H1 (cell line): ENCODE measurements around the gene TMEM120A. TPM values are rescaled to one million over a fixed set of nuclear protein-coding genes. Genes with fewer than 3 reads are reported as not detected.

ENCODE experiments used
- CTCF ChIA-PET: fragments of 300-600 bp; sonication (Branson Sonifier 250); formaldehyde crosslinking; loops from one replicate; lab custom pipeline; 2021; ENCODE audit not compliant: partially characterized antibody; lab: Charles Lee
- POLR2A ChIA-PET: fragments of 300-600 bp; sonication (Branson Sonifier 250); formaldehyde crosslinking; loops from one replicate; lab custom pipeline; 2021; ENCODE audit warnings: inconsistent platforms; ENCODE audit not compliant: partially characterized antibody; lab: Charles Lee
- DNase-seq, 2 experiments: peaks; one replicate each; pipeline versions ENCODE4 v3.0.0 to v3.0.0-alpha.2; 2010 to 2022; ENCODE audit warnings: low spot score in 2 of 2, low read depth in 1 of 2, mixed read lengths in 1 of 2
- FAIRE-seq: peaks from 2 replicates; lab custom pipeline; 2011; peaks lifted over from hg19 to GRCh38; lab: Jason Lieb, UNC
- H2AFZ ChIP-seq: 2 replicates; pipeline ENCODE4 v1.8.1; 2012; ENCODE audit warnings: low read length, inconsistent platforms
- H2AK5ac ChIP-seq: 2 replicates; pipeline ENCODE4 v1.6.1; 2013; ENCODE audit warnings: low read depth, low read length
- H2BK120ac ChIP-seq: replicated peaks from 2 replicates; pipeline ENCODE3; 2013; ENCODE audit warnings: low read depth, low read length, inconsistent platforms
- H2BK12ac ChIP-seq: 2 replicates; pipeline ENCODE4 v1.6.1; 2013; ENCODE audit warnings: low read depth, low read length
- H2BK15ac ChIP-seq: 2 replicates; pipeline ENCODE4 v1.6.1; 2013; ENCODE audit warnings: low read length
- H2BK20ac ChIP-seq: 2 replicates; pipeline ENCODE4 v1.6.1; 2013; ENCODE audit warnings: low read length
- H2BK5ac ChIP-seq: 2 replicates; pipeline ENCODE4 v1.6.1; 2013; ENCODE audit warnings: low read depth, low read length
- H3K14ac ChIP-seq: 2 replicates; pipeline ENCODE4 v1.6.1; 2013; ENCODE audit warnings: inconsistent platforms; ENCODE audit not compliant: insufficient read length
- H3K18ac ChIP-seq: 2 replicates; pipeline ENCODE4 v1.6.1; 2013; ENCODE audit warnings: low read length; ENCODE audit errors: extremely low read depth
- H3K23ac ChIP-seq: 2 replicates; pipeline ENCODE4 v1.6.1; 2013; ENCODE audit warnings: inconsistent platforms; ENCODE audit not compliant: insufficient read length
- H3K23me2 ChIP-seq: 2 replicates; pipeline ENCODE4 v1.6.1; 2013; ENCODE audit warnings: low read depth, low read length
- H3K27ac ChIP-seq: 2 replicates; pipeline ENCODE4 v1.6.1; 2011; ENCODE audit warnings: low read depth, low read length, inconsistent platforms
- H3K27me3 ChIP-seq, 4 experiments: replicated peaks in 1 of 4; 1 replicate in 1 of 4; 2 replicates in 3 of 4; pipeline versions ENCODE4 v1.6.1 to v1.8.1; 2011 to 2013; ENCODE audit warnings: low read length in 3 of 4, mild to moderate bottlenecking in 3 of 4, inconsistent platforms in 2 of 4, mixed read lengths in 2 of 4, moderate library complexity in 1 of 4; ENCODE audit not compliant: control insufficient read depth in 3 of 4, insufficient read depth in 3 of 4; ENCODE audit errors: extremely low read depth in 1 of 4
- H3K36me3 ChIP-seq, 4 experiments: 2 replicates each; pipeline versions ENCODE4 v1.6.1 to v1.8.1; 2011 to 2013; ENCODE audit warnings: mild to moderate bottlenecking in 4 of 4, low read length in 3 of 4, moderate library complexity in 2 of 4, control low read depth in 1 of 4, inconsistent platforms in 1 of 4; ENCODE audit not compliant: insufficient read depth in 4 of 4, control insufficient read depth in 2 of 4
- H3K4ac ChIP-seq: replicated peaks from 2 replicates; pipeline ENCODE3; 2013; ENCODE audit warnings: low read length, low read depth, mixed read lengths, inconsistent platforms; ENCODE audit not compliant: insufficient read length
- H3K4me1 ChIP-seq, 4 experiments: replicated peaks in 1 of 4; 1 replicate in 1 of 4; 2 replicates in 3 of 4; pipeline versions ENCODE4 v1.6.1 to v1.8.1; 2011 to 2013; ENCODE audit warnings: low read length in 3 of 4, inconsistent platforms in 2 of 4, mixed read lengths in 1 of 4; ENCODE audit not compliant: insufficient read depth in 4 of 4, control insufficient read depth in 3 of 4
- H3K4me2 ChIP-seq, 2 experiments: 2 replicates each; pipeline versions ENCODE4 v1.6.1 to v1.8.1; 2011 to 2013; ENCODE audit warnings: low read depth in 2 of 2, low read length in 2 of 2, control low read depth in 1 of 2, inconsistent platforms in 1 of 2, mild to moderate bottlenecking in 1 of 2; ENCODE audit not compliant: insufficient read depth in 1 of 2
- H3K4me3 ChIP-seq, 4 experiments: fragments of 200-600, 300-600 bp in 1 of 4; sonication (generic), shearing (Covaris generic), sonication (Bioruptor Twin) in 1 of 4; 2 replicates each; pipeline versions ENCODE4 v1.5.1 to v1.8.1; 2011 to 2016; ENCODE audit warnings: low read length in 4 of 4, low read depth in 3 of 4, control low read depth in 2 of 4, inconsistent platforms in 2 of 4, mild to moderate bottlenecking in 2 of 4, mixed read lengths in 1 of 4, moderate library complexity in 1 of 4; ENCODE audit not compliant: insufficient read depth in 2 of 4; ENCODE audit errors: extremely low read depth in 1 of 4
- H3K56ac ChIP-seq: replicated peaks from 2 replicates; pipeline ENCODE3; 2013; ENCODE audit warnings: low read depth, mild to moderate bottlenecking, mixed read lengths, low read length, inconsistent platforms; ENCODE audit not compliant: insufficient read length
- H3K79me1 ChIP-seq: 2 replicates; pipeline ENCODE4 v1.6.1; 2013; ENCODE audit warnings: low read depth, low read length, control low read depth
- H3K79me2 ChIP-seq, 2 experiments: 2 replicates each; pipeline versions ENCODE4 v1.6.1 to v1.8.1; 2012 to 2013; ENCODE audit warnings: low read length in 2 of 2, mild to moderate bottlenecking in 2 of 2, inconsistent platforms in 1 of 2; ENCODE audit not compliant: insufficient read depth in 2 of 2, control insufficient read depth in 1 of 2
- H3K9ac ChIP-seq, 4 experiments: replicated peaks in 1 of 4; 1 replicate in 1 of 4; 2 replicates in 3 of 4; pipeline versions ENCODE4 v1.6.1 to v1.8.1; 2011 to 2013; ENCODE audit warnings: low read depth in 3 of 4, low read length in 3 of 4, control low read depth in 2 of 4, mild to moderate bottlenecking in 2 of 4, moderate library complexity in 2 of 4, inconsistent platforms in 1 of 4; ENCODE audit errors: extremely low read depth in 1 of 4
- H3K9me3 ChIP-seq, 2 experiments: 2 replicates each; pipeline versions ENCODE4 v1.6.1 to v1.8.1; 2012 to 2013; ENCODE audit warnings: mild to moderate bottlenecking in 2 of 2, moderate library complexity in 2 of 2, control low read depth in 1 of 2, inconsistent platforms in 1 of 2, low read depth in 1 of 2, low read length in 1 of 2, mixed read lengths in 1 of 2; ENCODE audit not compliant: insufficient read depth in 2 of 2
- H4K20me1 ChIP-seq, 2 experiments: replicated peaks in 1 of 2; 2 replicates each; pipeline versions ENCODE3 to v1.8.1; 2011 to 2013; ENCODE audit warnings: inconsistent platforms in 2 of 2, low read length in 2 of 2, mild to moderate bottlenecking in 1 of 2; ENCODE audit not compliant: insufficient read depth in 2 of 2, control insufficient read depth in 1 of 2
- H4K5ac ChIP-seq: 2 replicates; pipeline ENCODE4 v1.6.1; 2013; ENCODE audit warnings: low read length, low read depth, mixed read lengths, inconsistent platforms; ENCODE audit not compliant: insufficient read length
- H4K8ac ChIP-seq: 2 replicates; pipeline ENCODE4 v1.8.0; 2013; ENCODE audit warnings: mild to moderate bottlenecking, moderate library complexity, low read length, inconsistent platforms; ENCODE audit not compliant: insufficient read depth; ENCODE audit errors: extremely low read depth
- H4K91ac ChIP-seq: replicated peaks from 2 replicates; pipeline ENCODE3; 2013; ENCODE audit warnings: low read length, mixed read lengths, inconsistent platforms; ENCODE audit not compliant: insufficient read length
- SUZ12 ChIP-seq: fragments of 200-600 bp; sonication (generic); IDR thresholded peaks from 2 replicates; pipeline ENCODE4 v1.6.1; 2012; ENCODE audit warnings: mild to moderate bottlenecking, inconsistent platforms, low read length, moderate library complexity, mixed read lengths
- TCF12 ChIP-seq: IDR thresholded peaks from 2 replicates; pipeline ENCODE4 v1.6.1; 2011; ENCODE audit warnings: low read depth, mild to moderate bottlenecking, low read length
- WGBS, 2 experiments: shearing (Covaris generic) in 1 of 2; methylation state at CpG; one replicate each; pipeline versions ENCODE4 v1.1.6 to v1.1.7; 2013 to 2015; ENCODE audit warnings: low lambda C conversion rate in 2 of 2, mixed read lengths in 2 of 2, inconsistent platforms in 1 of 2, low coverage in 1 of 2, missing lambda C conversion rate in 1 of 2; ENCODE audit not compliant: insufficient replicate concordance in 2 of 2, insufficient coverage in 1 of 2, insufficient read length in 1 of 2; ENCODE audit errors: extremely low coverage in 1 of 2, missing lambda C conversion rate in 1 of 2; 5-methylcytosine and 5-hydroxymethylcytosine counted together
- polyA plus RNA-seq, 7 experiments: library from polyadenylated mRNA; depleted of rRNA in 3 of 7; stranded (reverse) in 5 of 7; unstranded in 2 of 7; fragments of >200 nt in 5 of 7; fragments of 200-250 nt in 2 of 7; gene quantifications; 1 replicate in 5 of 7; 2 replicates in 1 of 7; 4 replicates in 1 of 7; pipeline versions ENCODE4 v1.2.1 to v1.2.3, GENCODE V29; 2011 to 2013; ENCODE audit warnings: missing spikeins in 2 of 7, mixed read lengths in 2 of 7
- total RNA-seq: library from RNA; stranded (reverse); fragmentation: NEBNext Ultra II Directional; extraction: Animal tissue kit (Norgen Biotek cat#: 25700); gene quantifications from 2 replicates; pipeline ENCODE4 v1.2.1, GENCODE V29; 2021

The TMEM120A gene
- total and polyA plus RNA-seq, 2 of the 8 experiments (the other 6 are each of a cell fraction or from before 2014, with no cell fraction given), result 15.6 to 49.9 TPM

DNA sequence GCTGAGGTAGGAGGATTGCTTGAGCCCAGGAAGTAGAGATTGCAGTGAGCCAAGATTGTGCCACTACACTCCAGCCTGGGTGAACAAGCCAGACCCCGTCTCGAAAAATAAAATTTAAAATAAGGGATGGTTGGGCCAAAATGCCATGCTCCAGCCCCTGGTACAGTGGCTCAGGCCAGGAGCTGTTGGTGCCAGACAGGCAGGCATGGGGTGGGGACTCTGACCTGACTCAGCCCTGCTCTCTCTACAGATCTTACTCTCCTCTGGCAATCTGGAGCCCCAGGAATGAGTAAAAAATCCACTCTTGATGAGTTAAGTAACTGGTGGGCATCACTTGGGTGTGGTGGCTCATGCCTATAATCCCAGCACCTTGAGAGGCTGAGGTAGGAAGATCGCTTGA, 8.4 kb upstream of the TMEM120A start:
- no peak overlapping the region for H2BK20ac ChIP-seq
- H3K23me2 ChIP-seq, result no peaks in the 10 kb centered on the region
- no peak overlapping the region for H2BK12ac ChIP-seq
- H3K27me3 ChIP-seq, result no peaks in the 10 kb centered on the region
- no peak overlapping the region for H3K14ac ChIP-seq
- H3K4me3 ChIP-seq, result no peak overlapping the region
- H3K9ac ChIP-seq, result no peak overlapping the region
- no peaks in the 10 kb centered on the region for H3K9me3 ChIP-seq
- 93% methylated on average over 3 of the region's 3 CpGs; no CpG with 5 or more reads in 1 of the 2 experiments for WGBS, 2 experiments
- no peak overlapping the region for H3K23ac ChIP-seq
- H2BK120ac ChIP-seq, result no peak overlapping the region
- no peak overlapping the region for H4K8ac ChIP-seq
- ChIA-PET CTCF (interaction anchor here (0.7 to 3.3 kb wide), 4 partner anchors 11 to 59 kb away, joined by 3 to 18 read pairs (median 4); no protein-coding TSS in a partner anchor), POLR2A (no interaction called here)
- no peak overlapping the region for H4K91ac ChIP-seq
- no peak overlapping the region for H3K4ac ChIP-seq
- no peak overlapping the region for H3K18ac ChIP-seq
- H2BK15ac ChIP-seq, result no peak overlapping the region
- H3K79me1 ChIP-seq, result no peaks in the 10 kb centered on the region
- no peak overlapping the region for H4K5ac ChIP-seq
- DNase-seq (no peak), FAIRE-seq (no peak)
- H3K4me2 ChIP-seq, result no peak overlapping the region
- no peak overlapping the region for H2BK5ac ChIP-seq
- H2AFZ ChIP-seq, result no peak overlapping the region
- no peaks in the 10 kb centered on the region for H4K20me1 ChIP-seq
- no peak overlapping the region for H2AK5ac ChIP-seq
- H3K36me3 ChIP-seq, result peaks cover 0 to 4% (median 0%) of the 10 kb centered on the region in 4 experiments; a peak in 1 of 8 replicates
- no peak overlapping the region for H3K56ac ChIP-seq
- no peaks in the 10 kb centered on the region for H3K4me1 ChIP-seq
- no peak overlapping the region for H3K27ac ChIP-seq
- H3K79me2 ChIP-seq, result no peaks in the 10 kb centered on the region
- TF ChIP-seq TCF12 (no peak), SUZ12 (no peak)
